Measurements from ENCODE around the gene PITPNC1.
"Not testable (repeated sequence)": the region's sequence is repeated elsewhere in the genome, so short reads cannot be mapped to it uniquely, and the experiment has no call there.

Gene PITPNC1

GRCh38 chr17:67393809-67394397 lies 16.8 kb downstream of the PITPNC1 start:
- in situ Hi-C loops (cut with HindIII; ENCODE audit: low sequenced_read_pairs) = no loop called here

- in situ Hi-C loops (cut with HindIII; ENCODE audit: low sequenced_read_pairs) = loop anchor here (5.0 kb wide), 1 partner anchor 88 kb away; no protein-coding TSS in a partner anchor
These were observed 22.6 kb downstream of the PITPNC1 start for GRCh38 chr17:67399676-67400075.

GRCh38 chr17:67400193-67400592 lies 23.1 kb downstream of the PITPNC1 start:
- in situ Hi-C loops (cut with HindIII; ENCODE audit: low sequenced_read_pairs) = no loop called here

GRCh38 chr17:67401106-67401505 lies 24.0 kb downstream of the PITPNC1 start:
- in situ Hi-C loops (cut with HindIII; ENCODE audit: low sequenced_read_pairs) = no loop called here

GRCh38 chr17:67401598-67402504 lies 24.8 kb downstream of the PITPNC1 start:
- in situ Hi-C loops (cut with HindIII; ENCODE audit: low sequenced_read_pairs) = no loop called here

GRCh38 chr17:67403065-67403464 lies 26.0 kb downstream of the PITPNC1 start:
- in situ Hi-C loops (cut with HindIII; ENCODE audit: low sequenced_read_pairs) = no loop called here

- in situ Hi-C loops (cut with HindIII; ENCODE audit: low sequenced_read_pairs) = no loop called here
These were observed 26.4 kb downstream of the PITPNC1 start for GRCh38 chr17:67403483-67403882.

- in situ Hi-C loops (cut with HindIII; ENCODE audit: low sequenced_read_pairs) = not testable (repeated sequence)
These were observed 31.4 kb downstream of the PITPNC1 start for GRCh38 chr17:67408455-67408830.

GRCh38 chr17:67411397-67411796 lies 34.3 kb downstream of the PITPNC1 start:
- in situ Hi-C loops (cut with HindIII; ENCODE audit: low sequenced_read_pairs) = no loop called here

GRCh38 chr17:67412032-67412431 lies 35.0 kb downstream of the PITPNC1 start:
- in situ Hi-C loops (cut with HindIII; ENCODE audit: low sequenced_read_pairs) = no loop called here

GRCh38 chr17:67412941-67413340 lies 35.9 kb downstream of the PITPNC1 start:
- in situ Hi-C loops (cut with HindIII; ENCODE audit: low sequenced_read_pairs) = no loop called here

GRCh38 chr17:67413388-67413787 lies 36.3 kb downstream of the PITPNC1 start:
- in situ Hi-C loops (cut with HindIII; ENCODE audit: low sequenced_read_pairs) = no loop called here

GRCh38 chr17:67414130-67414529 lies 37.0 kb downstream of the PITPNC1 start:
- in situ Hi-C loops (cut with HindIII; ENCODE audit: low sequenced_read_pairs) = no loop called here

GRCh38 chr17:67414559-67414958 lies 37.5 kb downstream of the PITPNC1 start:
- in situ Hi-C loops (cut with HindIII; ENCODE audit: low sequenced_read_pairs) = no loop called here

GRCh38 chr17:67415291-67415690 lies 38.2 kb downstream of the PITPNC1 start:
- in situ Hi-C loops (cut with HindIII; ENCODE audit: low sequenced_read_pairs) = no loop called here

GRCh38 chr17:67417507-67417906 lies 40.4 kb downstream of the PITPNC1 start:
- in situ Hi-C loops (cut with HindIII; ENCODE audit: low sequenced_read_pairs) = no loop called here

GRCh38 chr17:67420994-67421393 lies 43.9 kb downstream of the PITPNC1 start:
- in situ Hi-C loops (cut with HindIII; ENCODE audit: low sequenced_read_pairs) = loop anchor here (10.0 kb wide), 1 partner anchor 154 kb away; no protein-coding TSS in a partner anchor

- in situ Hi-C loops (cut with HindIII; ENCODE audit: low sequenced_read_pairs) = loop anchor here (10.0 kb wide), 1 partner anchor 153 kb away; no protein-coding TSS in a partner anchor
These were observed 44.8 kb downstream of the PITPNC1 start for GRCh38 chr17:67421869-67422273.

- in situ Hi-C loops (cut with HindIII; ENCODE audit: low sequenced_read_pairs) = loop anchor here (10.0 kb wide), 1 partner anchor 153 kb away; no protein-coding TSS in a partner anchor
These were observed 45.2 kb downstream of the PITPNC1 start for GRCh38 chr17:67422296-67422695.

- in situ Hi-C loops (cut with HindIII; ENCODE audit: low sequenced_read_pairs) = loop anchor here (10.0 kb wide), 1 partner anchor 152 kb away; no protein-coding TSS in a partner anchor
These were observed 45.8 kb downstream of the PITPNC1 start for GRCh38 chr17:67422897-67423296.

GRCh38 chr17:67425571-67426160 lies 48.6 kb downstream of the PITPNC1 start:
- in situ Hi-C loops (cut with HindIII; ENCODE audit: low sequenced_read_pairs) = loop anchor here (10.0 kb wide), 1 partner anchor 149 kb away; no protein-coding TSS in a partner anchor

Data from endothelial cell of hepatic sinusoid (primary cell).